Panc1 (cell line): Measurements from ENCODE around the gene SLIT3. TPM values are rescaled to one million over a fixed set of nuclear protein-coding genes. Genes with fewer than 3 reads are reported as not detected.

Experiments
- ATAC-seq: fragments of 200-7000 bp; cut with Tn5 transposase; 2 replicates; pipeline ENCODE4 v1.9.1; 2020; ENCODE audit warnings: mild to moderate bottlenecking, moderate library complexity
- BruUV-seq: library from RNA; stranded (reverse); fragments of 400-500 nt; replicated peaks from 2 replicates; lab custom pipeline; 2021; lab: Mats Ljungman, UMichigan
- CTCF ChIA-PET: fragments of 300-600 bp; sonication (Branson Sonifier 250); formaldehyde crosslinking; loops from one replicate; lab custom pipeline; 2022; ENCODE audit warnings: antibody characterized with exemption; lab: Charles Lee
- POLR2A ChIA-PET: fragments of 300-600 bp; sonication (Branson Sonifier 250); formaldehyde crosslinking; loops from one replicate; lab custom pipeline; 2022; ENCODE audit warnings: antibody characterized with exemption; lab: Charles Lee
- DNase-seq: peaks from one replicate; pipeline ENCODE4 v3.0.0-alpha.2; 2010; ENCODE audit warnings: low read depth, low spot score
- H3K27ac ChIP-seq: 2 replicates; pipeline ENCODE4 v1.5.1; 2011; ENCODE audit warnings: mild to moderate bottlenecking, low read length, inconsistent platforms
- H3K27me3 ChIP-seq: fragments of 200-500 bp; sonication (Bioruptor generic); 2 replicates; pipeline ENCODE4 v1.6.0; 2014; ENCODE audit warnings: low read length, inconsistent platforms; ENCODE audit not compliant: control insufficient read depth, insufficient read depth
- H3K36me3 ChIP-seq: fragments of 200-500 bp; sonication (Bioruptor generic); 2 replicates; pipeline ENCODE4 v1.5.1; 2014; ENCODE audit warnings: inconsistent platforms, mild to moderate bottlenecking, low read length, moderate library complexity; ENCODE audit not compliant: control insufficient read depth, insufficient read depth
- H3K4me1 ChIP-seq: 2 replicates; pipeline ENCODE4 v1.5.1; 2011; ENCODE audit warnings: inconsistent platforms, mild to moderate bottlenecking, low read length, moderate library complexity; ENCODE audit not compliant: control insufficient read depth, insufficient read depth
- H3K4me3 ChIP-seq, 2 experiments: 2 replicates each; pipeline ENCODE4 v1.5.1; 2011 to 2012; ENCODE audit warnings: low read depth in 2 of 2, low read length in 2 of 2, mild to moderate bottlenecking in 2 of 2, inconsistent platforms in 1 of 2, moderate library complexity in 1 of 2
- H3K9me3 ChIP-seq: fragments of 200-500 bp; sonication (Bioruptor generic); 2 replicates; pipeline ENCODE4 v1.5.1; 2014; ENCODE audit warnings: low read depth, mild to moderate bottlenecking, inconsistent platforms, low read length, moderate library complexity; ENCODE audit not compliant: control insufficient read depth, insufficient read depth
- CTCF ChIP-seq: fragments of 450-650 bp; IDR thresholded peaks from 2 replicates; pipeline ENCODE4 v1.5.1; 2017; ENCODE audit warnings: mild to moderate bottlenecking
- POLR2AphosphoS5 ChIP-seq: IDR thresholded peaks from 2 replicates; pipeline ENCODE4 v1.6.1; 2012; ENCODE audit warnings: mild to moderate bottlenecking, low read depth, low read length, moderate library complexity
- REST ChIP-seq, 2 experiments: IDR thresholded peaks; 2 replicates each; pipeline ENCODE4 v1.6.1; 2011 to 2012; ENCODE audit warnings: low read depth in 2 of 2, control low read depth in 1 of 2, low read length in 1 of 2, mild to moderate bottlenecking in 1 of 2, moderate library complexity in 1 of 2; ENCODE audit not compliant: insufficient read depth in 1 of 2
- SIN3A ChIP-seq: IDR thresholded peaks from 2 replicates; pipeline ENCODE4 v1.6.1; 2012; ENCODE audit warnings: low read depth, mild to moderate bottlenecking, low read length, moderate library complexity, borderline replicate concordance; ENCODE audit not compliant: insufficient read depth
- TCF7L2 ChIP-seq: IDR thresholded peaks from 2 replicates; pipeline ENCODE4 v1.6.1; 2011; ENCODE audit warnings: mild to moderate bottlenecking, low read depth, low read length, inconsistent platforms
- in situ Hi-C: cut with HindIII; loops from 2 replicates; pipeline ENCODE4 v1.10.0; 2016; ENCODE audit warnings: low sequenced_read_pairs, low pct_unique_long_range_greater_than_20kb
- intact Hi-C: fragments of 100-400 bp; cut with micrococcal nuclease; formaldehyde crosslinking; loops from one replicate; pipeline ENCODE4 v1.10.0; 2022; ENCODE audit not compliant: unreplicated experiment
- total RNA-seq: library from RNA; stranded (reverse); gene quantifications from one replicate; pipeline ENCODE4 v1.2.1, GENCODE V29; 2021; ENCODE audit not compliant: unreplicated experiment

SLIT3 gene
- total RNA-seq, 1 experiment from 2014 or later = 26.4 TPM

GRCh38 chr5:168749391-168750100 lies 551.4 kb downstream of the SLIT3 start:
- ATAC-seq = no peak
- DNase-seq = no peak
- Histone ChIP-seq H3K9me3 (no peaks in the 10 kb centered on the region), H3K36me3 (no peaks in the 10 kb centered on the region), H3K4me1 (no peaks in the 10 kb centered on the region), H3K27ac (no peak overlapping the region), H3K27me3 (no peaks in the 10 kb centered on the region), H3K4me3 (no peak overlapping the region)
- intact Hi-C loops (no loop called here), in situ Hi-C loops (no loop called here)
- POLR2A ChIA-PET = interaction anchor here (0.6 kb wide), 1 partner anchor 12 kb away, joined by 6 read pairs; no protein-coding TSS in a partner anchor
- CTCF ChIA-PET = no interaction called here
- no TSS peak for BruUV-seq
- TF ChIP-seq POLR2AphosphoS5 (no peak), CTCF (no peak), REST (IDR thresholded peaks at IDR 0.05; ENCODE audit: insufficient read depth in 1 of 2, low read depth in 2 of 2, low read length in 1 of 2) (no peak), SIN3A (no peak), TCF7L2 (no peak)

- Histone ChIP-seq H3K27me3 (no peaks in the 10 kb centered on the region), H3K4me3 (no peak overlapping the region), H3K4me1 (no peaks in the 10 kb centered on the region), H3K9me3 (no peaks in the 10 kb centered on the region), H3K27ac (no peak overlapping the region), H3K36me3 (no peaks in the 10 kb centered on the region)
- no peak for TF ChIP-seq TCF7L2
- TF ChIP-seq SIN3A = no peak
- no peak for TF ChIP-seq POLR2AphosphoS5
- peak; percentile 83 for TF ChIP-seq CTCF
- in situ Hi-C loops = no loop called here
- CTCF ChIA-PET = interaction anchor here (0.5 to 0.7 kb wide), 2 partner anchors 13 to 63 kb away, joined by 3 to 8 read pairs; no protein-coding TSS in a partner anchor
- ATAC-seq = peak; percentile 78
- POLR2A ChIA-PET = no interaction called here
- intact Hi-C loops = no loop called here
- peak; percentile 32 for DNase-seq
- BruUV-seq = no TSS peak
Observed at GRCh38 chr5:168747987-168748777, 552.8 kb downstream of the SLIT3 start.
